GM23338 (cell line): ENCODE measurements around the gene CREB3L2. TPM values are rescaled to one million over a fixed set of nuclear protein-coding genes. Genes with fewer than 3 reads are reported as not detected.

ENCODE experiments used
- ATAC-seq: fragments of 200-7000 bp; cut with Tn5 transposase; 3 replicates; pipeline ENCODE4 v1.9.1; 2020
- DNase-seq: peaks from one replicate; pipeline ENCODE4 v3.0.0-alpha.2; 2015; ENCODE audit warnings: low spot score
- H2AFZ ChIP-seq: fragments of 200-600 bp; sonication (generic); 2 replicates; pipeline ENCODE4 v1.8.0; 2016; ENCODE audit warnings: antibody characterized with exemption, mild to moderate bottlenecking, moderate library complexity
- H3F3A ChIP-seq: fragments of 200-600 bp; sonication (generic); replicated peaks from 2 replicates; pipeline ENCODE4 v1.8.0; 2017; ENCODE audit warnings: antibody characterized with exemption, mixed run types, low read depth
- H3K27ac ChIP-seq: fragments of 200-600 bp; sonication (generic); 2 replicates; pipeline ENCODE4 v1.6.1; 2016; ENCODE audit warnings: low read depth
- H3K27me3 ChIP-seq: fragments of 200-600 bp; sonication (generic); 2 replicates; pipeline ENCODE4 v1.8.0; 2016; ENCODE audit warnings: mild to moderate bottlenecking, mixed run types, moderate library complexity; ENCODE audit not compliant: insufficient read depth
- H3K36me3 ChIP-seq: fragments of 200-600 bp; sonication (generic); 2 replicates; pipeline ENCODE4 v1.8.0; 2016; ENCODE audit warnings: mild to moderate bottlenecking; ENCODE audit not compliant: insufficient read depth
- H3K4me1 ChIP-seq: fragments of 200-600 bp; sonication (generic); 2 replicates; pipeline ENCODE4 v1.8.0; 2016; ENCODE audit warnings: mild to moderate bottlenecking, moderate library complexity; ENCODE audit not compliant: insufficient read depth
- H3K4me2 ChIP-seq: fragments of 200-600 bp; sonication (generic); 2 replicates; pipeline ENCODE4 v1.7.1; 2017; ENCODE audit warnings: mixed run types
- H3K4me3 ChIP-seq: fragments of 200-600 bp; sonication (generic); 2 replicates; pipeline ENCODE4 v1.6.1; 2016; ENCODE audit warnings: mixed run types
- H3K79me2 ChIP-seq: fragments of 200-600 bp; sonication (generic); replicated peaks from 2 replicates; pipeline ENCODE4 v1.8.0; 2017; ENCODE audit warnings: mild to moderate bottlenecking; ENCODE audit not compliant: insufficient read depth
- H3K9me2 ChIP-seq: fragments of 200-600 bp; sonication (generic); 2 replicates; pipeline ENCODE4 v1.8.0; 2017; ENCODE audit not compliant: insufficient read depth
- H4K20me1 ChIP-seq: fragments of 200-600 bp; sonication (generic); replicated peaks from 2 replicates; pipeline ENCODE4 v1.8.0; 2017; ENCODE audit warnings: mild to moderate bottlenecking; ENCODE audit not compliant: insufficient read depth
- H3K27ac Mint-ChIP-seq: 2 replicates; pipeline ENCODE4 v1.8.0; 2020; ENCODE audit warnings: inconsistent platforms, mild to moderate bottlenecking, moderate library complexity, mixed read lengths
- H3K27me3 Mint-ChIP-seq: 3 replicates; pipeline ENCODE4 v1.8.0; 2022; ENCODE audit warnings: low read depth, mild to moderate bottlenecking, moderate library complexity, mixed read lengths, inconsistent platforms; ENCODE audit not compliant: insufficient read depth, poor library complexity
- H3K36me3 Mint-ChIP-seq: 3 replicates; pipeline ENCODE4 v1.8.0; 2021; ENCODE audit warnings: low read depth, mild to moderate bottlenecking, inconsistent platforms, moderate library complexity, mixed read lengths
- H3K4me1 Mint-ChIP-seq: 3 replicates; pipeline ENCODE4 v1.8.0; 2020; ENCODE audit warnings: mild to moderate bottlenecking, inconsistent platforms, mixed read lengths
- H3K4me3 Mint-ChIP-seq: 3 replicates; pipeline ENCODE4 v1.8.0; 2021; ENCODE audit warnings: moderate library complexity, mild to moderate bottlenecking, inconsistent platforms, mixed read lengths
- H3K9me3 Mint-ChIP-seq: 3 replicates; pipeline ENCODE4 v1.8.0; 2020; ENCODE audit warnings: moderate library complexity, mild to moderate bottlenecking, inconsistent platforms, mixed read lengths
- CREB1 ChIP-seq: fragments of 250-450 bp; sonication (Bioruptor Pico); IDR thresholded peaks from 2 replicates; pipeline ENCODE4 v1.5.0; 2020; ENCODE audit warnings: low read depth, mild to moderate bottlenecking, moderate library complexity
- CTCF ChIP-seq, 2 experiments: fragments of 200-600 bp in 1 of 2; sonication (generic) in 1 of 2; conservative IDR thresholded peaks; 2 replicates each; pipeline versions ENCODE4 v1.5.1 to v1.6.1; 2016 to 2017; ENCODE audit warnings: antibody characterized with exemption in 2 of 2, low read depth in 2 of 2, mild to moderate bottlenecking in 2 of 2, moderate library complexity in 1 of 2
- EZH2 ChIP-seq: fragments of 200-600 bp; sonication (generic); IDR thresholded peaks from one replicate; pipeline ENCODE4 v1.8.0; 2017; ENCODE audit warnings: antibody characterized with exemption, mild to moderate bottlenecking, low read depth; ENCODE audit not compliant: unreplicated experiment
- JUNB ChIP-seq: IDR thresholded peaks from one replicate; pipeline ENCODE4 v1.6.1; 2016; ENCODE audit warnings: antibody characterized with exemption; ENCODE audit not compliant: unreplicated experiment
- STAT1 ChIP-seq: IDR thresholded peaks from one replicate; pipeline ENCODE4 v1.6.1; 2016; ENCODE audit warnings: antibody characterized with exemption; ENCODE audit not compliant: unreplicated experiment
- ZNF114 ChIP-seq: fragments of 250-450 bp; sonication (Bioruptor Pico); IDR thresholded peaks from 2 replicates; pipeline ENCODE4 v1.5.0; 2020; ENCODE audit warnings: mild to moderate bottlenecking, moderate library complexity
- polyA plus RNA-seq: library from polyadenylated mRNA; unstranded; fragments of >200 nt; fragmentation: Nextera tagmentation; extraction: Ambion mirVana; gene quantifications from 2 replicates; pipeline ENCODE4 v1.2.1, GENCODE V29; 2016
- total RNA-seq: library from RNA; depleted of rRNA; stranded (reverse); fragments of >200 nt; shearing (Covaris generic); gene quantifications from 2 replicates; pipeline ENCODE4 v1.2.3, GENCODE V29; 2014

Gene CREB3L2
- total and polyA plus RNA-seq, 2 experiments from 2014 or later: 14.5 to 27.1 TPM

GRCh38 chr7:137898839-137899721 is 102.8 kb downstream of the CREB3L2 start:
- no peak overlapping the region for H2AFZ ChIP-seq
- H3K4me3 ChIP-seq: peak overlapping the region; percentile 31; the same call in 1 of the 2 replicates
- Mint-ChIP-seq H3K36me3 (peaks cover 45% of the 10 kb centered on the region), H3K27ac (peak overlapping the region; percentile 94), H3K4me3 (peak overlapping the region; percentile 63), H3K9me3 (no peaks in the 10 kb centered on the region; the same call in 1 of the 3 replicates), H3K4me1 (peaks cover 22% of the 10 kb centered on the region), H3K27me3 (peaks cover 6% of the 10 kb centered on the region)
- H3F3A ChIP-seq: 0 out of 2 replicates have a peak, but pooled peaks cover 4% of the 10 kb centered on the region
- H3K9me2 ChIP-seq: no peaks in the 10 kb centered on the region
- H4K20me1 ChIP-seq: no peaks in the 10 kb centered on the region; the same call in 1 of the 2 replicates
- H3K27ac ChIP-seq: peak overlapping the region; percentile 55; the same call in 1 of the 2 replicates
- ATAC-seq (peak; percentile 98), DNase-seq (peak; percentile 93)
- peak overlapping the region; percentile 62; the same call in 1 of the 2 replicates for H3K4me2 ChIP-seq
- no peak for TF ChIP-seq JUNB
- TF ChIP-seq CTCF (conservative IDR thresholded peaks at IDR 0.05; ENCODE audit: low read depth in 2 of 2): peak; percentile 89 to 99
- TF ChIP-seq ZNF114 (CRISPR knock-in tag): no peak
- TF ChIP-seq EZH2: no peak
- TF ChIP-seq STAT1: no peak
- no peaks in the 10 kb centered on the region for H3K27me3 ChIP-seq
- peaks cover 25% of the 10 kb centered on the region; the same call in 1 of the 2 replicates for H3K36me3 ChIP-seq
- peaks cover 10% of the 10 kb centered on the region for H3K4me1 ChIP-seq
- 0 out of 2 replicates have a peak, but pooled peaks cover 3% of the 10 kb centered on the region for H3K79me2 ChIP-seq

DNA sequence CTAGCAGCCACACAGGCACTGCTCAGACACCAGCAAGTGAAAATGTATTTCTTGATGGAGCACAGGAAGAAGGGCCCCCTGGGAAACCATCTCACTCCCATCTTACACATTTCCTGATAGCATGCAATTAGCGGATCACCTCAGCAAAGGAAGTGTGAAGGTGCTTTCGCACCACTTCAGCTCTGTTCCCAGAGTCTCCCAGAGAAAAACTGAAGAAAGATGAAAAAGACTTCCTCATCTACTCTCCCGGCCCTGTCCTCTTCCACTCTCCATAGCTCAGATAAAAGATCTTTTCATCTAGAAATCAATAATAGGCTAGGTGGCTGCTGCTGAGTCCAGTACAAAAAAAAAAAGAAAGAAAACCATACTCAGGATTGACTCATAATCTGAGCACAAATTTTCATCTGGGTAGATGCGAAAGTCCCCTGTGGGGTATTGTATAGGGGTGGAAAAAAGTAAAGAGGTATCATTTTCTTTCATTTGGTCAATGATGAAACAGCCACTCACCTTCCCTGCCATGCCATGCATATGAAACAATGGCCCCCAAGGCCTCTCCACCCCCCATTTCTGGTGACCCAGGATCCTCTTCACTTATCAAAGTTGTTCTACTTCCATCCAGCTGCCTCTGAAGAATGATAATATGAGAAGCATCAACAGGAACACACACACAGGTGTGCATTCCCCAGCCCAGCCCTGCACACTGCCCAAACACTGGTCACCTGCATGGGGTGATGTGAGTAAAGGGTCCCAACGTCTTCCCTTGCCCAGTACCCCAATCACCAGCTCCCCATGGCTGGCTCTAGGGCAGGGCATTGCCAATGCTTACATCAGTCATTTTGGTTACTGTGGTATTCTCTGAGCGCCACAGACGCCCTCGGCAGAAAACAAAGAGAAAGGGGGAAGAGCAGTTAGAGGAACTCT is 106.3 kb downstream of the CREB3L2 start:
- no peak for ATAC-seq
- Mint-ChIP-seq H3K4me3 (no peak overlapping the region), H3K36me3 (peaks cover 54% of the 10 kb centered on the region), H3K4me1 (peaks cover 20% of the 10 kb centered on the region), H3K27me3 (peaks cover 6% of the 10 kb centered on the region), H3K9me3 (no peaks in the 10 kb centered on the region; the same call in 1 of the 3 replicates), H3K27ac (no peak overlapping the region)
- Histone ChIP-seq H3F3A (no peaks in the 10 kb centered on the region), H3K4me1 (peaks cover 10% of the 10 kb centered on the region), H3K4me2 (no peak overlapping the region), H3K4me3 (no peak overlapping the region), H3K27me3 (no peaks in the 10 kb centered on the region), H3K27ac (no peak overlapping the region), H4K20me1 (no peaks in the 10 kb centered on the region), H3K79me2 (0 out of 2 replicates have a peak, but pooled peaks cover 3% of the 10 kb centered on the region), H3K36me3 (0 out of 2 replicates have a peak, but pooled peaks cover 16% of the 10 kb centered on the region), H3K9me2 (no peaks in the 10 kb centered on the region), H2AFZ (no peak overlapping the region)
- DNase-seq: no peak
- TF ChIP-seq CREB1 (CRISPR knock-in tag) (no peak), JUNB (no peak)
